A549 (cell line): ENCODE data around the gene CATSPERE. TPM values are rescaled to one million over a fixed set of nuclear protein-coding genes. Genes with fewer than 3 reads are reported as not detected.

Experiments used
- ATAC-seq, 2 experiments: fragments of 200-7000 bp in 1 of 2; fragments of >200 bp in 1 of 2; cut with Nextera tagmentation in 1 of 2; cut with Tn5 transposase in 1 of 2; 3 replicates each; pipeline versions ENCODE4 v1.8.0 to v1.9.1; 2018 to 2020; ENCODE audit warnings: mild to moderate bottlenecking in 1 of 2, moderate library complexity in 1 of 2
- CTCF ChIA-PET: fragments of 300-600 bp; sonication (Branson Sonifier 250); formaldehyde crosslinking; extraction: SDS; loops from one replicate; lab custom pipeline; 2021; ENCODE audit warnings: antibody characterized with exemption, inconsistent platforms; lab: Yijun Ruan, JAX
- POLR2A ChIA-PET: fragments of 350-600 bp; formaldehyde crosslinking; extraction: SDS; loops from one replicate; lab custom pipeline; 2021; ENCODE audit warnings: antibody characterized with exemption, inconsistent platforms; lab: Yijun Ruan, JAX
- DNase-seq, 2 experiments: peaks; one replicate each; pipeline versions ENCODE4 v3.0.0 to v3.0.0-alpha.2; 2011 to 2016; ENCODE audit warnings: low read depth in 1 of 2, low spot score in 1 of 2
- FAIRE-seq: peaks from 2 replicates; lab custom pipeline; 2011; peaks lifted over from hg19 to GRCh38; lab: Jason Lieb, UNC
- H3K27ac ChIP-seq, 2 experiments: fragments of >200 bp; sonication (Bioruptor Twin); formaldehyde crosslinking; 3 replicates each; pipeline ENCODE4 v1.5.1; 2016 to 2017
- H3K4me1 ChIP-seq: fragments of >200 bp; sonication (Bioruptor Twin); formaldehyde crosslinking; 3 replicates; pipeline ENCODE4 v1.6.1; 2016
- H3K4me2 ChIP-seq: fragments of >200 bp; sonication (Bioruptor Twin); formaldehyde crosslinking; 3 replicates; pipeline ENCODE4 v1.6.1; 2016
- H3K4me3 ChIP-seq: fragments of >200 bp; sonication (Bioruptor Twin); formaldehyde crosslinking; 3 replicates; pipeline ENCODE4 v1.5.1; 2016
- H3K9me3 ChIP-seq: fragments of >200 bp; sonication (Bioruptor Twin); formaldehyde crosslinking; 3 replicates; pipeline ENCODE4 v1.6.1; 2016
- BHLHE40 ChIP-seq: IDR thresholded peaks from 2 replicates; pipeline ENCODE4 v1.6.1; 2012; ENCODE audit warnings: low read depth, low read length, inconsistent platforms
- CBX2 ChIP-seq: fragments of 200-600 bp; sonication (generic); IDR thresholded peaks from 2 replicates; pipeline ENCODE4 v1.6.1; 2016; ENCODE audit warnings: low read depth, mild to moderate bottlenecking, borderline replicate concordance
- CBX8 ChIP-seq: fragments of 200-600 bp; sonication (generic); IDR thresholded peaks from 2 replicates; pipeline ENCODE4 v1.6.1; 2016
- CEBPB ChIP-seq, 2 experiments: fragments of >200 bp in 1 of 2; sonication (Bioruptor Twin) in 1 of 2; formaldehyde crosslinking in 1 of 2; IDR thresholded peaks; 2 replicates each; pipeline ENCODE4 v1.6.1; 2012 to 2016
- CHD4 ChIP-seq: fragments of 200-600 bp; sonication (generic); IDR thresholded peaks from 2 replicates; pipeline ENCODE4 v1.6.1; 2016; ENCODE audit warnings: antibody characterized with exemption, mild to moderate bottlenecking, borderline replicate concordance
- EHF ChIP-seq: fragments of 250-450 bp; sonication (Bioruptor Pico); IDR thresholded peaks from 2 replicates; pipeline ENCODE4 v1.5.0; 2020; ENCODE audit warnings: mild to moderate bottlenecking
- ELK1 ChIP-seq: fragments of 150-350 bp; IDR thresholded peaks from 2 replicates; pipeline ENCODE4 v1.6.1; 2014; ENCODE audit warnings: low read depth, mild to moderate bottlenecking, low read length
- ESRRA ChIP-seq: fragments of 150-350 bp; IDR thresholded peaks from 2 replicates; pipeline ENCODE4 v1.6.1; 2014; ENCODE audit warnings: mild to moderate bottlenecking, low read length, borderline replicate concordance
- HES2 ChIP-seq: fragments of >200 bp; sonication (Bioruptor Twin); formaldehyde crosslinking; IDR thresholded peaks from 2 replicates; pipeline ENCODE4 v1.6.1; 2016
- HMGXB4 ChIP-seq: fragments of 250-450 bp; sonication (Bioruptor Pico); IDR thresholded peaks from 2 replicates; pipeline ENCODE4 v1.5.0; 2021; ENCODE audit warnings: mild to moderate bottlenecking, moderate library complexity, borderline replicate concordance
- HOXB5 ChIP-seq: fragments of 250-450 bp; sonication (Bioruptor Pico); IDR thresholded peaks from 2 replicates; pipeline ENCODE4 v1.5.0; 2020; ENCODE audit warnings: mild to moderate bottlenecking, moderate library complexity
- JUN ChIP-seq, 2 experiments: fragments of >200 bp; sonication (Bioruptor Twin); formaldehyde crosslinking; IDR thresholded peaks; 2 replicates in 1 of 2; 3 replicates in 1 of 2; pipeline ENCODE4 v1.6.1; 2016 to 2017
- JUNB ChIP-seq: fragments of >200 bp; sonication (Bioruptor Twin); formaldehyde crosslinking; IDR thresholded peaks from 2 replicates; pipeline ENCODE4 v1.6.1; 2016
- KDM1A ChIP-seq: fragments of 200-600 bp; sonication (generic); IDR thresholded peaks from 2 replicates; pipeline ENCODE4 v1.6.1; 2016; ENCODE audit warnings: low read depth, mild to moderate bottlenecking
- MAX ChIP-seq: IDR thresholded peaks from 2 replicates; pipeline ENCODE4 v1.6.1; 2012
- MAZ ChIP-seq: fragments of 150-350 bp; IDR thresholded peaks from 2 replicates; pipeline ENCODE4 v1.6.1; 2014; ENCODE audit warnings: antibody characterized with exemption, low read depth, low read length, borderline replicate concordance
- NFE2L2 ChIP-seq: fragments of 150-350 bp; conservative IDR thresholded peaks from 2 replicates; pipeline ENCODE4 v1.6.1; 2014; ENCODE audit warnings: low read length
- NPAS2 ChIP-seq: fragments of 250-450 bp; sonication (Bioruptor Pico); IDR thresholded peaks from 2 replicates; pipeline ENCODE4 v1.8.0; 2022; ENCODE audit warnings: mild to moderate bottlenecking, moderate library complexity, borderline replicate concordance
- POLR2A ChIP-seq: IDR thresholded peaks from 2 replicates; pipeline ENCODE4 v1.6.1; 2012; ENCODE audit warnings: mild to moderate bottlenecking, low read length
- POLR2AphosphoS2 ChIP-seq: conservative IDR thresholded peaks from 2 replicates; pipeline ENCODE4 v1.6.1; 2012; ENCODE audit warnings: low read length, improper control_type of control experiment, inconsistent platforms
- RAD21 ChIP-seq, 2 experiments: fragments of >200 bp in 1 of 2; sonication (Bioruptor Twin) in 1 of 2; formaldehyde crosslinking in 1 of 2; IDR thresholded peaks in 1 of 2; conservative IDR thresholded peaks in 1 of 2; 2 replicates in 1 of 2; 3 replicates in 1 of 2; pipeline ENCODE4 v1.6.1; 2012 to 2018; ENCODE audit warnings: inconsistent platforms in 1 of 2
- RNF2 ChIP-seq: fragments of 200-600 bp; sonication (generic); IDR thresholded peaks from 2 replicates; pipeline ENCODE4 v1.6.1; 2016; ENCODE audit warnings: low read depth, mild to moderate bottlenecking, antibody characterized with exemption, moderate library complexity, borderline replicate concordance
- SREBF2 ChIP-seq: fragments of 450-650 bp; IDR thresholded peaks from 2 replicates; pipeline ENCODE4 v1.6.1; 2014; ENCODE audit warnings: mild to moderate bottlenecking, moderate library complexity
- ZC3H11A ChIP-seq: fragments of 450-650 bp; IDR thresholded peaks from 2 replicates; pipeline ENCODE4 v1.6.1; 2014; ENCODE audit warnings: antibody characterized with exemption, mild to moderate bottlenecking
- ZNF302 ChIP-seq: fragments of 250-450 bp; sonication (Bioruptor Pico); IDR thresholded peaks from 2 replicates; pipeline ENCODE4 v1.9.0; 2021; ENCODE audit warnings: inconsistent platforms, mild to moderate bottlenecking, moderate library complexity
- WGBS: methylation state at CpG from one replicate; pipeline ENCODE4 v1.1.6; 2017; ENCODE audit errors: missing lambda C conversion rate; 5-methylcytosine and 5-hydroxymethylcytosine counted together
- polyA plus RNA-seq, 4 experiments: library from polyadenylated mRNA; depleted of rRNA in 3 of 4; stranded (reverse); fragments of >200 nt; fragmentation: RNase III in 1 of 4; extraction: RNeasy Plus Mini Kit Qiagen cat#74134 plus additional on column Dnase treatment in 1 of 4; gene quantifications; 2 replicates in 3 of 4; 3 replicates in 1 of 4; pipeline ENCODE4 v1.2.3, GENCODE V29; 2011 to 2017

The CATSPERE gene
- polyA plus RNA-seq, 2 of the 4 experiments (the other 2 are of a cell fraction), result 0.25 to 0.43 TPM

GRCh38 chr1:244424649-244425334 is 36.3 kb upstream of the CATSPERE start:
- ChIA-PET CTCF (no interaction called here), POLR2A (no interaction called here)
- Histone ChIP-seq H3K9me3 (no peaks in the 10 kb centered on the region), H3K27ac (no peak overlapping the region), H3K4me3 (no peak overlapping the region), H3K4me2 (no peak overlapping the region), H3K4me1 (no peaks in the 10 kb centered on the region)
- ATAC-seq (no peak), FAIRE-seq (no peak), DNase-seq (no peak)
- TF ChIP-seq HES2 (no peak), ZC3H11A (no peak), POLR2A (no peak), JUNB (no peak), NFE2L2 (no peak), HMGXB4 (no peak), CHD4 (no peak), EHF (no peak), ESRRA (no peak), RAD21 (conservative IDR thresholded peaks at IDR 0.05 in 1 of 2, IDR thresholded peaks at IDR 0.05 in 1 of 2) (no peak), NPAS2 (no peak), CBX8 (no peak), MAX (no peak)
- WGBS, result 79% methylated on average over 2 of the region's 2 CpGs

- POLR2A ChIA-PET, result no interaction called here
- no peak overlapping the region for H3K27ac ChIP-seq
- TF ChIP-seq POLR2AphosphoS2, result no peak
- TF ChIP-seq ELK1, result no peak
- no peak for TF ChIP-seq HOXB5 (CRISPR knock-in tag)
- no peak for TF ChIP-seq CEBPB (IDR thresholded peaks at IDR 0.05)
- no peak for TF ChIP-seq NFE2L2
- no peak for TF ChIP-seq JUN (IDR thresholded peaks at IDR 0.05)
- no peak for TF ChIP-seq MAZ
- TF ChIP-seq KDM1A, result no peak
- no peak for TF ChIP-seq CBX2
- no peak for TF ChIP-seq SREBF2
- TF ChIP-seq RNF2, result no peak
- no peak for TF ChIP-seq HES2
- TF ChIP-seq ZC3H11A, result no peak
- TF ChIP-seq BHLHE40, result no peak
- no peak for TF ChIP-seq ZNF302 (CRISPR knock-in tag)
- TF ChIP-seq, all 56 proteins: peak for 0
- ATAC-seq (no peak), DNase-seq (no peak), FAIRE-seq (no peak)
- Histone ChIP-seq H3K4me1 (no peaks in the 10 kb centered on the region), H3K9me3 (no peaks in the 10 kb centered on the region), H3K4me3 (no peak overlapping the region), H3K4me2 (no peak overlapping the region)
- CTCF ChIA-PET, result no interaction called here
Observed at GRCh38 chr1:244427647-244428046, 33.4 kb upstream of the CATSPERE start.
